GM12891 (cell line): Measurements from ENCODE around the gene NEDD4.

ENCODE experiments used
- POLR2A ChIP-seq: IDR thresholded peaks from 2 replicates; pipeline ENCODE4 v1.6.1; 2011; ENCODE audit warnings: low read depth, low read length, control low read depth
- POLR2AphosphoS5 ChIP-seq: IDR thresholded peaks from 2 replicates; pipeline ENCODE4 v1.6.1; 2011; ENCODE audit warnings: low read depth, low read length, control low read depth
- POU2F2 ChIP-seq: IDR thresholded peaks from 2 replicates; pipeline ENCODE4 v1.6.1; 2011; ENCODE audit warnings: low read depth, mild to moderate bottlenecking, control low read depth, low read length, moderate library complexity
- SPI1 ChIP-seq: IDR thresholded peaks from 2 replicates; pipeline ENCODE4 v1.6.1; 2011; ENCODE audit warnings: low read depth, low read length, control low read depth

- TF ChIP-seq POLR2AphosphoS5 (no peak), SPI1 (no peak), POLR2A (no peak), POU2F2 (no peak)
Measured at GRCh38 chr15:55981582-55982249, 11.7 kb downstream of the NEDD4 start.
